Hematopoietic multipotent progenitor cell treated with erythropoietin and hydrocortisone succinate and interleukin-3 and kit ligand, for 17 days (in vitro differentiated cells): ENCODE measurements around the gene MYO5B.
A peak's percentile ranks its signal among the peaks of the same experiment; 100 is the strongest.

Experiments
- DNase-seq: peaks from one replicate; pipeline ENCODE4 v3.0.0-alpha.2; 2015; ENCODE audit warnings: low spot score

The MYO5B gene

GRCh38 chr18:49884959-49885358, 310.0 kb downstream of the MYO5B start:
- DNase-seq, result no peak

DNA sequence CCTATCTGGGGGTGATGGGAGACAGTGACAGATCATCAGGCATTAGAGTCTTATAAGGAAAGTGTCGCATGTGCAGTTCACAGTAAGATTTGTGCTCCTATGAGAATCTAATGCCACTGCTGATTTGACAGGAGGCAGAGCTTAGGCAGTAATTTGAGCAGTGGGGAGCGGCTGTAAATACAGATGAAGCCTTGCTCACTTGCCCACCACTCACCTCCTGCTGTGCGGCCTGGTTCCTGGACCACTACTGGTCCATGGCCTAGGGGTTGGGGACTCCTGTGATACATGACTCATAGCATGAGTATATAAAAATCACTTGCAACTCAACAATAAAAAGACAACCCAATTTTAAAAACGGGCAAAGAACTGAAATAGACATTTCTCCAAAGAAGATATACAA, 310.5 kb downstream of the MYO5B start:
- no peak for DNase-seq

DNA sequence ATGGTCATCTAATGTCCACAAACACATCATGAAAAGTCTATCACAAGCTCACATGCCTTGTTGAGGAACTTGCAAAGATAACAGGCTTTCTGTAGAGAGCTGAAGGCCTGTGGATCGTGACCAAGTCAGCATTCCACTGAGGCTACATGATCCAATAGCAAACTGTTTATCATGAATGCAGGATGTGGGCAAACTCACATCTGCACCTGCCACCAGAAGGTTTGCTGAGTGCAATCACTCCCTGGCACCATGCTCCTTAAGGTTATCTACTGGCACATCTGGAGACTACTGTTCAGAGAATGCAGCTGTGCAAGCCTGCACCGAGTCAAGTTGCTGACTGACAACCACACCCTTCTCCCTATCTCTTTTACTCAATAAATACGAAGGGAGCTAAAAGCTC, 314.3 kb downstream of the MYO5B start:
- no peak for DNase-seq

- no peak for DNase-seq
Measured at GRCh38 chr18:49879271-49879580, 315.7 kb downstream of the MYO5B start.

DNA sequence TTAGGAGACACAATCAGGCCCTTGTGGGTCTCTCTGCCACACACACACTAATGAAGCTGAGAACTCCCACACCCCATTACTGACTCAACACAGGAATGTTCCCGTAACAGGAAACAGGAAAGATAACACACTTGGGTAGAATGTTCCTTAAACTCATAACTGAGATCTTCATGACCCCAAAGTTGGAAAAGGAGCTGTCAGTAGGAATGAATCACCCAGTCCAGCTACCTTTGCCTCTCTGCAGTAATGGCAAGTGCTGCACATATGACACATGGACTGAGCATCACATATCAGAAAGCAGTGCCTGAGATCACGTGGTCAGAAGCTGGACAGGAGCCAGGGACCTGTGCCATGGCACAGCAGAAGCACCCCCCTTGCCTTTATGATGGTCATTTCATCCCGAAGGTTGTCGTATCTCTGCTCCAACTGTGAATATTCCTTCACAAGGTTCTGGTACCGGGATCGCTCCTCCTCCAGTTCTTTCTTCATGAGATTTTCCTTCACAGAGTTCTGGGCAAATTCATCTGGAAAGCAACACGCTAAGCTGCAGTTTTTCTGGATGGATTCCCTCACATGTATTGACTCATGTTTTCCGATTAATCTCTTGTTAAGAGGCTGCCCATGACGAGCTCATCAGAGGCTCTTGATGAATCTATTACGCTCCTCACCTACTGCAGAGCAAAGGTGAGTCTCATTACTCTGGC, 316.2 kb downstream of the MYO5B start:
- no peak for DNase-seq

- no peak for DNase-seq
Measured at GRCh38 chr18:49878015-49878414, 316.9 kb downstream of the MYO5B start.

- DNase-seq, result no peak
Measured at GRCh38 chr18:49876536-49876935, 318.4 kb downstream of the MYO5B start.

DNA sequence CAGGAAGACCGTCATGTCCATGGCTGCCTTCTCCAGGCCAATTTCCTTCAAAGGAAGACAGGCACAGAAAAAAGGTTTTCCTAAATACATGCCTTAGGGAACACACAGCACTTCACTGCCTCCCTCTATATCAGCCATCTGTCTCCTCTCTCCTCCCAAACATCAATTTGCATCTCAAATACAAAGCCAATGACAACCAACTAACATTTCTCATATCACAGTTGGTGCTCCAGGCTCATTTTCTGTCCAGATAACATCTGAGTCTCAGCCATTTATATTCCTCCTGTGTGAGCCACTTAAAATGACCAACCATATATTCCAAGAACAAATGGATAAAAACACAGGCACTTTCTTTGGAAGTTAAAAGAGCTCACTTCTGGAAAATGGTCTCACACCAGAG, 319.2 kb downstream of the MYO5B start:
- DNase-seq, result no peak

- DNase-seq, result no peak
Measured at GRCh38 chr18:49875155-49875554, 319.8 kb downstream of the MYO5B start.

DNA sequence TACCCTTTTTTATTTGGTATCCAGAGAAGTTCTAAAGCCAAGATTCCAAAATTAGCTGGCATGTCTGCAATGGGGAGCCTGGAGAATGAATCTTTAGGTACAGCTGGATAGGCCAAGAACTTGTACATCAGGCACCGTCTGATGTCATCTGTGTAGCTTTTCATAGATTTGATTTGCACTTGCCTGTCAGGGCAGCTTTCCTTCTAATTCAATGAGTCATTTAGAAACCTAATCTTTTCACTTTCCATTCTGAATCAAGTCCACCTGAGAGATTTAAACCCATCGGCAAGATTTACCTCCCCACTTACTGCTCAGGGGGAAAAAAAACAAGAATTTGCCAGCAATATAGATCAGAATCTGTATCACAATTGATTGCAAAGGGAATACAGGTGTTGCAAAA, 320.7 kb downstream of the MYO5B start:
- DNase-seq, result no peak

DNA sequence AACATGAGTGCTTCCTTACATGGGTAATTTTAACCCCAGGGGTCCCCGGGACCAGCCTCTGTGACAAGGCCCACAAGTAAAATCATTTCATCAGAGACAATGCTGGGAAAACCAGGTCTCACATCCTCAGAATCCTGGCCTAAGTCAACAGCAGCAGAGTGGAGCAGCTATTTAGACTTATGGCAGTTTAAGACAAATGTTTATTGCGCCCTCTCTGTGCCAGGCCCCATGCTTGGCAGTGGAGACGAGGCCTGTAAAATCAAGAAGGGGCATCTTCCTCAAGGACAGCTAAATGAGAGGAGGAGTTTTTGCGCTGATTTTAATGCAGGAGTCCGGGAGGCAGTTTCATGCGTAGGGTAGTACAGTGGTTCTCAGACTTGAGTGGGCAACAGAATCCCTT, 325.6 kb downstream of the MYO5B start:
- DNase-seq, result no peak

GRCh38 chr18:49866680-49867079, 328.3 kb downstream of the MYO5B start:
- no peak for DNase-seq

DNA sequence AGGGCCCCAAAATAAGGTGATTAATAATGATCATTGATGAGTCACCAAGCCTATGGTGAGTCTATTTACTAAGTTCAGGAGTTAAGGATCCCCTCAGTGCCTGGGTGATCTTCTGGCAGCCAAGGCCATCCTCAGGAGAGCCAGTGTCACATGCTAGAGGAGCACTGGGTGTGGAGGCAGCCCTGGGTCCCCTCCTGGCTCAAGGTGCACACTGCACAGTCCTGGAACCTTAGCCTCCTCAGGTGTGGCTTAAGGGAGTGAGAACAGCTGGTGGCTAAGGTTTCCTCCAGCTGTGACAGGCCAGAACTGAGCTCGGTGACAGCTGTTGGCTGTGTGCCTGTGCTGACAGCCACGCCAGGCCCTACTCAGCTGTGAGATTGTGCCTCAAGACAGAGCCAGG, 329.5 kb downstream of the MYO5B start:
- no peak for DNase-seq

- no peak for DNase-seq
Measured at GRCh38 chr18:49863769-49864621, 331.0 kb downstream of the MYO5B start.

DNA sequence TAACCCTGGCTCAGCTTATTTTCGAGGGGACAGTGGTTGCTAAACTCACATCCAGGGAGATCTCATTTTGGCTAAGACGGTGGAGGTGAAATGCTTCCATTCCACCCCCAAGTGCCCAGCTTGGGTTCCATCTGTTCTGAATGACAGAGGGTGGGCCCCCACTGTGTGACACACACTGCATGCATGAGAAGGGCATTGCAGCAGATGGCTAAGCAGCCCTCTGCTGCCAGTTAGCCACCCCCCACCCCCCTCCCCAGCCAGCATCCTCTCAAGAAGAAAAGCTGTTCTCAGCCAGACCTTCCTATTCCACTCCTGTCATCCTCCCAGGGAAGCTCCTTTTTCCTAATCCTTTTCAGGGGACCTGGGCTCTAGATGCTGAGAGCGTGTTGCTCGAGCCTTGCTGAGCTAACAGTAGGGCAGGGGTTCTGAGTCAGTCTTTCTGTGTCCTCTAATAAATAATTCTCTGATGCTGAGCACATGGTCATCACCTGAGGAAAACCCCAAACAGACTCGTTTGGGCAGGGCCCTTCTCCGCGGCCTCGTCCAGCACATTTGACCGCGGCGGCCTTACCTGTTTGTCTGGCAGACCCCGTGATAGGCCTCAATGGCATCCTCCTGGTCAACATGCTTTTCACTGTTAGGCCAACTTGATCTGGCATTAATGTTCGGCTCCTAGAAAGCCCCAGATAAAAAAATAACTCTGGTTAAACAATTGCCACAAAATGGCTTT, 332.1 kb downstream of the MYO5B start:
- DNase-seq, result no peak

DNA sequence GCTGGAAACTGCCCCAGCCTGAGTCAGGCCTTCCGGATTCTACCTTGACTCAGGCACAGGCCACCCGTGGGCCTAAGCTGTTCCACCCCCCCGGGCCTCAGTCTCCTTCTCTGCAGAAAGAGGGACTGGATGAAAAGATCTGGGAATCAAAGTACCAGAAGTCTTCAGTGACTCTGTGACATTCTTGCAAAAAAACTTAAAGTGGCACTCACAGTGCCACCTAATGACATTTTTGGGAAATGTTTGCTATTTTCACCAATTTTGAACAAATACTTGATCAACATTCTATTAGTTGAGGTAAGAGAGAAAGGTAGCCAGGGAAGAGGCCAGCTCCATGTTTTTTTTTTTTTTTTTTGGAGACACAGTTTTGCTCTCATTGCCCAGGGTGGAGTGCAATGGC, 333.3 kb downstream of the MYO5B start:
- no peak for DNase-seq

- DNase-seq, result no peak
Measured at GRCh38 chr18:49859725-49860124, 335.2 kb downstream of the MYO5B start.

DNA sequence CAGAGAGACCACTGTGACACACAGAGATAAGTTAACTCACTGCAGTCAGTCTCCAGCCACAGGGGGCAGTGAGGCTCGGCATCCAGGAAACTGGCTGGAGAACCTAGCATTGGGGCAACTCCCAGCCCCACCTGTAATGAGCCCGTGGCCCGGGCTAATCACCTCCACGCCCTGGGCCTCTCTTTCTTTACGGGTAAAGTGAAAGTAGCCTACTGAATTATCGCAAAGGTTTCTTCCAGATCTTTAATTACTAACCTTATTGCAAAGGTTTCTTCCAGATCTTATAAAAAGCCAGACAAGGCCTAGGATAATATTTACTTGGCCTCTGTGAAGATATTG, 336.0 kb downstream of the MYO5B start:
- DNase-seq, result no peak

GRCh38 chr18:49858309-49859020, 336.5 kb downstream of the MYO5B start:
- peak; percentile 52 for DNase-seq

- DNase-seq, result no peak
Measured at GRCh38 chr18:49857708-49858107, 337.2 kb downstream of the MYO5B start.

DNA sequence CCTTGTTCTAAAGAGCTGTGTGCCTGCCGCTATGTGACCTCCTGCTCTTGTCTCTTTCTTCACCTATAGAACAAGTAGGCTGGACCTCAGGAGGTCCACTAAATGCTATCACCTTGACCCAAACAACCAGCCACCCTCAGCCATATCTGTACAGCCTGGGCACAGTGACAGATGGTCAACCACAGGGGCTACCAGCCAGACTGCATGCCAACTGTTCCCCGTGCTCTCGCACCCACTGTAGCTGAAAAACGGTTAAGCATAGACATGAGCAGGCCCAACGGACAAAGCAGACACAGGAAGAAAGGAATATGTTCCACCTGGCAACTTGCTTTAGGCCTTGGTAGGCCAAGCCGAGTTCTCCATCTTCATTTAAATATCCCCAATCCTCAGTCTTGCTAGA, 338.5 kb downstream of the MYO5B start:
- DNase-seq, result no peak

DNA sequence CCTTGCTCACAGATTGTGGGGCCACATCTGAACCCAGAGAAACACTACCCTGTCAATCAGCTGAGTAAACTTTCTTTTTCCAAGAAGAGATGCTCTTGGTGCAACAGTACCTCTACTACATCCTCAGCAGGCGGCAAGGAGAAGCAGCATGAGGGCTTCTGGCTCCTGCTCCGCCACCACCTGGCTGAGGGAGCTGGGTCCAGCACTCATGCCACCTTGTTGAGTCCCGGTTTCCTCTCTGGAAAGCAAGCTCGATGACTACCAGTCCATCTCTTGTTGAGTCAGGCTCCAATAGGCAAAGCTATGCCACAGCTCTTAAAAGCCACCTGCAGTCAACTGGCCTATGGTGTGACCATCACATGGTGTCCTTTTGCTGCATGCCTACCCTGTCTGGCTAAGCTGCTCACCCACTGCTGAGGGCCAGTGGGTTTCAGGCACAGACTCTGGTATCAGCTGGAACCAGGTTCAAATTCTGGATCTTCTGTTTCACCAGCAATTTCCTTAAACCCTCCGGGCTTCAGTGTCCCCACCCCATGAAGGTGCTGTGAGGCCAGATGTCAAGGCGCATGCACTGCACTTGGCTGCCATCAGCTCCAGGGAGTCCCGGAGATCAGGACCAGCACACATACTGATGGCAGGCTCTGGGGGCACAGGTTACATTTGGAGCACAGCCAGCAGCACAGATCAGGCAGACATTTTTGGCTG, 339.1 kb downstream of the MYO5B start:
- no peak for DNase-seq
